ENCODE data around the gene CNTD1. TPM values are rescaled to one million over a fixed set of nuclear protein-coding genes. Genes with fewer than 3 reads are reported as not detected.
"Not testable (repeated sequence)": the region's sequence is repeated elsewhere in the genome, so short reads cannot be mapped to it uniquely, and the experiment has no call there.

The CNTD1 gene
- total and polyA plus RNA-seq, 7 experiments from 2014 or later: 0.24 to 0.32 TPM; not detected in 5

DNA sequence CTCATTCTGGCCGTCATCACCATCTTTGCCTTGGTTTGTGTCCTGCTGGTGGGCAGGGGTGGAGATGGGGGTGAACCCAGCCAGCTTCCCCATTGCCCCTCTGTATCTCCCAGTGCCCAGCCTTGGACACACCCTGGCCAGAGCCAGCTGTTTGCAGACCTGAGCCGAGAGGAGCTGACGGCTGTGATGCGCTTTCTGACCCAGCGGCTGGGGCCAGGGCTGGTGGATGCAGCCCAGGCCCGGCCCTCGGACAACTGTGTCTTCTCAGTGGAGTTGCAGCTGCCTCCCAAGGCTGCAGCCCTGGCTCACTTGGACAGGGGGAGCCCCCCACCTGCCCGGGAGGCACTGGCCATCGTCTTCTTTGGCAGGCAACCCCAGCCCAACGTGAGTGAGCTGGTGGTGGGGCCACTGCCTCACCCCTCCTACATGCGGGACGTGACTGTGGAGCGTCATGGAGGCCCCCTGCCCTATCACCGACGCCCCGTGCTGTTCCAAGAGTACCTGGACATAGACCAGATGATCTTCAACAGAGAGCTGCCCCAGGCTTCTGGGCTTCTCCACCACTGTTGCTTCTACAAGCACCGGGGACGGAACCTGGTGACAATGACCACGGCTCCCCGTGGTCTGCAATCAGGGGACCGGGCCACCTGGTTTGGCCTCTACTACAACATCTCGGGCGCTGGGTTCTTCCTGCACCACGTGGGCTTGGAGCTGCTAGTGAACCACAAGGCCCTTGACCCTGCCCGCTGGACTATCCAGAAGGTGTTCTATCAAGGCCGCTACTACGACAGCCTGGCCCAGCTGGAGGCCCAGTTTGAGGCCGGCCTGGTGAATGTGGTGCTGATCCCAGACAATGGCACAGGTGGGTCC is 52.9 kb downstream of the CNTD1 start:
- H3K36me3 ChIP-seq (ENCODE audit: control insufficient read depth in 2 of 3, insufficient read depth in 3 of 3, low read length in 3 of 3); H3K4me1 Mint-ChIP-seq; POLR2A ChIA-PET; ATAC-seq; CTCF ChIA-PET; H3K27ac ChIP-seq (ENCODE audit: low read depth, low read length); H3K9me3 Mint-ChIP-seq; H3K9me3 ChIP-seq (ENCODE audit: control insufficient read depth in 2 of 3, low read length in 3 of 3); H3K36me3 Mint-ChIP-seq; H3K27me3 Mint-ChIP-seq; H3K4me3 ChIP-seq (ENCODE audit: low read length); DNase-seq; H3K27ac Mint-ChIP-seq; H3K4me3 Mint-ChIP-seq; H3K27me3 ChIP-seq (ENCODE audit: control insufficient read depth in 2 of 2, insufficient read depth in 2 of 2, low read length in 2 of 2); intact Hi-C loops (cut with micrococcal nuclease); H3K4me1 ChIP-seq (ENCODE audit: control insufficient read depth in 2 of 2, insufficient read depth in 2 of 2, low read length in 2 of 2): not testable (repeated sequence)

DNA sequence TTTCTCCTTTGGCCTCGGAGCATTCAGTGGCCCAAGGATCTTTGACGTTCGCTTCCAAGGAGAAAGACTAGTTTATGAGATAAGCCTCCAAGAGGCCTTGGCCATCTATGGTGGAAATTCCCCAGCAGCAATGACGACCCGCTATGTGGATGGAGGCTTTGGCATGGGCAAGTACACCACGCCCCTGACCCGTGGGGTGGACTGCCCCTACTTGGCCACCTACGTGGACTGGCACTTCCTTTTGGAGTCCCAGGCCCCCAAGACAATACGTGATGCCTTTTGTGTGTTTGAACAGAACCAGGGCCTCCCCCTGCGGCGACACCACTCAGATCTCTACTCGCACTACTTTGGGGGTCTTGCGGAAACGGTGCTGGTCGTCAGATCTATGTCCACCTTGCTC is 53.7 kb downstream of the CNTD1 start:
- POLR2A ChIA-PET: no interaction called here
- H3K4me1 ChIP-seq (ENCODE audit: control insufficient read depth in 2 of 2, insufficient read depth in 2 of 2, low read length in 2 of 2): no peaks in the 10 kb centered on the region

DNA sequence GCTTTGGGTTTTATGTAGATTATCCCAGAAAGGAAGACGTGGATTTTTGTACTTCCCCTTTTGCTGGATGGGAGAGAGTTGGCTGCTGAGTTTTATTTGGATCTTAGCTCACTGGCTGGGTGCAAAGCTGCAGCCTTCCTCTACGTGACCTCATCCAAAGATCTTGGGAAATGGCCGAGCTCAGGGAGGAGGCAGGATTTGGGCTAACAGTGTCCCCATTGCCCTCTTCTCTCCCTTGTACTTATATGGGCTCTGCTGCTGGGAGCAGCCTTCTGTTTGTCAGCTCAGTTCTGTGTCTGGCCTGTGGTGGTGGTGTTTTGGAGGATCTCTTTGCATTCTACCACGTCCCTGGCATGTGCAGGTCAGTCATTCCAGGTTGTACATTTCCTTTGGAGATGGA is 54.3 kb downstream of the CNTD1 start:
- no peak for ATAC-seq
- Histone ChIP-seq H3K27me3 (ENCODE audit: control insufficient read depth in 2 of 2, insufficient read depth in 2 of 2, low read length in 2 of 2) (no peaks in the 10 kb centered on the region), H3K4me3 (ENCODE audit: low read length) (no peak overlapping the region), H3K9me3 (ENCODE audit: control insufficient read depth in 2 of 3, low read length in 3 of 3) (no peaks in the 10 kb centered on the region), H3K4me1 (ENCODE audit: control insufficient read depth in 2 of 2, insufficient read depth in 2 of 2, low read length in 2 of 2) (no peaks in the 10 kb centered on the region), H3K27ac (ENCODE audit: low read depth, low read length) (no peak overlapping the region), H3K36me3 (ENCODE audit: control insufficient read depth in 2 of 3, insufficient read depth in 3 of 3, low read length in 3 of 3) (no peaks in the 10 kb centered on the region)
- H3K36me3 Mint-ChIP-seq: no peaks in the 10 kb centered on the region
- ChIA-PET CTCF (no interaction called here), POLR2A (no interaction called here)
- no peak overlapping the region for H3K27ac Mint-ChIP-seq
- no peaks in the 10 kb centered on the region for H3K9me3 Mint-ChIP-seq
- H3K4me1 Mint-ChIP-seq: peaks cover 0 to 4% (median 0%) of the 10 kb centered on the region in 7 donors
- H3K4me3 Mint-ChIP-seq: no peak overlapping the region
- intact Hi-C loops (cut with micrococcal nuclease): no loop called here
- no peak for DNase-seq
- peaks cover 0 to 11% (median 0%) of the 10 kb centered on the region in 5 donors for H3K27me3 Mint-ChIP-seq

More for the DNA sequence above, 53.7 kb downstream of the CNTD1 start:
- Histone ChIP-seq H3K27ac (ENCODE audit: low read depth, low read length) (no peak overlapping the region), H3K36me3 (ENCODE audit: control insufficient read depth in 2 of 3, insufficient read depth in 3 of 3, low read length in 3 of 3) (no peaks in the 10 kb centered on the region), H3K9me3 (ENCODE audit: control insufficient read depth in 2 of 3, low read length in 3 of 3) (no peaks in the 10 kb centered on the region), H3K27me3 (ENCODE audit: control insufficient read depth in 2 of 2, insufficient read depth in 2 of 2, low read length in 2 of 2) (no peaks in the 10 kb centered on the region), H3K4me3 (ENCODE audit: low read length) (no peak overlapping the region)
- Mint-ChIP-seq H3K36me3 (no peaks in the 10 kb centered on the region), H3K4me1 (peaks cover 0 to 4% (median 0%) of the 10 kb centered on the region in 7 donors), H3K27me3 (peaks cover 0 to 11% (median 0%) of the 10 kb centered on the region in 5 donors), H3K27ac (no peak overlapping the region), H3K4me3 (no peak overlapping the region), H3K9me3 (no peaks in the 10 kb centered on the region)
- CTCF ChIA-PET: no interaction called here
- DNase-seq (no peak), ATAC-seq (no peak)
- intact Hi-C loops (cut with micrococcal nuclease): no loop called here

DNA sequence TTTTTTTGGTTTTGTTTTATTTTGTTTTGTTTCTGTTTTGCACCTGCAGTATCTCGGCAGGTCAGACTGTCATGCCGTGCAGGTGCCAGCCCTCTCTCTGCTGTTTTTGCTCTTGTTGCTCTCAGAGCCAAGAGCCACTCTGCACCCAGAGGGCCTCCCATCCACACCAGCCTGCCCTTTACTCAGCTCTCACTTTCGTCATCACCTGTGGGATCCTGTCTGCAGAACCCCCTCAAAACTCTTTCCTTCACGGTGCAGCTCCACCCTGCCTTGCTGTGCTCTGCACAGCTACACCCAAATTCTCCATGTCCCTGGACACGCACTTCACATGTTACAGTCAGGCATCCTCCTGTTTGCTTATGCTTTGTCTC is 54.9 kb downstream of the CNTD1 start:
- ChIA-PET CTCF (no interaction called here), POLR2A (no interaction called here)
- no peak for ATAC-seq
- H3K27ac Mint-ChIP-seq: no peak overlapping the region
- no peak overlapping the region for H3K4me3 ChIP-seq (ENCODE audit: low read length)
- no peak for DNase-seq
- intact Hi-C loops (cut with micrococcal nuclease): no loop called here
- no peaks in the 10 kb centered on the region for H3K36me3 ChIP-seq (ENCODE audit: control insufficient read depth in 2 of 3, insufficient read depth in 3 of 3, low read length in 3 of 3)
- H3K4me3 Mint-ChIP-seq: no peak overlapping the region
- peaks cover 0 to 11% (median 0%) of the 10 kb centered on the region in 5 donors for H3K27me3 Mint-ChIP-seq
- H3K9me3 Mint-ChIP-seq: no peaks in the 10 kb centered on the region
- H3K4me1 Mint-ChIP-seq: peaks cover 0 to 4% (median 0%) of the 10 kb centered on the region in 7 donors
- no peaks in the 10 kb centered on the region for H3K36me3 Mint-ChIP-seq
- no peak overlapping the region for H3K27ac ChIP-seq (ENCODE audit: low read depth, low read length)
- no peaks in the 10 kb centered on the region for H3K9me3 ChIP-seq (ENCODE audit: control insufficient read depth in 2 of 3, low read length in 3 of 3)
- H3K27me3 ChIP-seq (ENCODE audit: control insufficient read depth in 2 of 2, insufficient read depth in 2 of 2, low read length in 2 of 2): no peaks in the 10 kb centered on the region
- no peaks in the 10 kb centered on the region for H3K4me1 ChIP-seq (ENCODE audit: control insufficient read depth in 2 of 2, insufficient read depth in 2 of 2, low read length in 2 of 2)

DNA sequence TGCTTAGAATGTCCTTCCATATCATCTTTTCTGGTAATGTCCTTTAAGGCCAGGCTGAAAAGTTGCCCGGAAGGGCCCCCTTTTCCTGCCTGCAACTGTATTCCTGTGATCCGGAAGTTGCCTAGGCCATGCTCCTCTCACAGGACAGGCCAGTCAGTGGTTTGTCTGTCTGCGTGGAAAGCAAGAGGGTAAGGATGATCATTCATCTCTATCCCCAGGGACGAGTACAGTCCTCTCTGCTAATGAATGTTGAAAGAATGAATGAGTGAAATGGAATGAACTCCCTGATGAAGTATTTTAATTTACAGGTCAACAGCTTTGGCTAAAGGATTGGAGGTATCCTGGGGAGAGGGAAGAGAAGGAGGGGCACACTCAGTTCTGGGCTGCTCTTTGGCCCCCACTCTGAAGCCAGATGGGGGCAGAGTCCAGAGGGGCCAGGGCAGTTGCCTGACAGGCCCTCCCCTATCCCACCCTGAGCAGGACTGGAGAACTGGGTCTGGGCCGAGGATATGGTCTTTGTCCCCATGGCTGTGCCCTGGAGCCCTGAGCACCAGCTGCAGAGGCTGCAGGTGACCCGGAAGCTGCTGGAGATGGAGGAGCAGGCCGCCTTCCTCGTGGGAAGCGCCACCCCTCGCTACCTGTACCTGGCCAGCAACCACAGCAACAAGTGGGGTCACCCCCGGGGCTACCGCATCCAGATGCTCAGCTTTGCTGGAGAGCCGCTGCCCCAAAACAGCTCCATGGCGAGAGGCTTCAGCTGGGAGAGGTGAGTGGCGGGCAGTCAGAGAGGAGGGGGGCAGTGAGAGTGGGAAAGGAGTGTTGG is 55.5 kb downstream of the CNTD1 start:
- H3K4me1 ChIP-seq (ENCODE audit: control insufficient read depth in 2 of 2, insufficient read depth in 2 of 2, low read length in 2 of 2): no peaks in the 10 kb centered on the region
- H3K36me3 ChIP-seq (ENCODE audit: control insufficient read depth in 2 of 3, insufficient read depth in 3 of 3, low read length in 3 of 3): no peaks in the 10 kb centered on the region
- ATAC-seq (no peak), DNase-seq (no peak)
- peak overlapping the region in 1 of 9 donors; percentile 89 for H3K27ac Mint-ChIP-seq
- intact Hi-C loops (cut with micrococcal nuclease): no loop called here
- H3K9me3 Mint-ChIP-seq: no peaks in the 10 kb centered on the region
- no peak overlapping the region for H3K27ac ChIP-seq (ENCODE audit: low read depth, low read length)
- ChIA-PET CTCF (no interaction called here), POLR2A (no interaction called here)
- no peak overlapping the region for H3K4me3 Mint-ChIP-seq
- H3K27me3 Mint-ChIP-seq: peaks cover 0 to 11% (median 0%) of the 10 kb centered on the region in 5 donors
- no peaks in the 10 kb centered on the region for H3K9me3 ChIP-seq (ENCODE audit: control insufficient read depth in 2 of 3, low read length in 3 of 3)
- no peaks in the 10 kb centered on the region for H3K36me3 Mint-ChIP-seq
- no peak overlapping the region for H3K4me3 ChIP-seq (ENCODE audit: low read length)
- no peaks in the 10 kb centered on the region for H3K27me3 ChIP-seq (ENCODE audit: control insufficient read depth in 2 of 2, insufficient read depth in 2 of 2, low read length in 2 of 2)
- peaks cover 0 to 4% (median 0%) of the 10 kb centered on the region in 7 donors for H3K4me1 Mint-ChIP-seq

DNA sequence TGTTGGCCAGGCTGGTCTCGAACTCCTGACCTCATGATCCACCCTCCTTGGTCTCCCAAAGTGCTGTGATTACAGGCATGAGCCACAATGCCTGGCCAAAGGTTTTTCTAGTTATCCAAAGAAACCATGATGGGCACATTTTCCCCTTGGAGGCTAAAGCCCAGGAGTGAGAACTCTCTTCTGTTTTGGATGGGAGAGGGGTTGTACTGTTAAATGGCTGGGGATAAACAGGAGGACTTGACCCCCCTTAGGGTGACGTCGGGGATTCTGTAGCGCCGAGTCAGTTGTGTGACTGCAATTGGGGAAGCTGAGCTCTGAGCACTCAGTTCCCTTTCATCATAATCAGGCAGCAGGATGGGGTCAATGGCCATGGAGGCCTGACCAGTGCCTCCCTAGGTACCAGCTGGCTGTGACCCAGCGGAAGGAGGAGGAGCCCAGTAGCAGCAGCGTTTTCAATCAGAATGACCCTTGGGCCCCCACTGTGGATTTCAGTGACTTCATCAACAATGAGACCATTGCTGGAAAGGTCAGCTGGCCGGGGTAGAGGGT is 56.5 kb downstream of the CNTD1 start:
- Mint-ChIP-seq H3K27me3 (peaks cover 0 to 11% (median 0%) of the 10 kb centered on the region in 5 donors), H3K27ac (no peak overlapping the region), H3K4me1 (peaks cover 0 to 4% (median 0%) of the 10 kb centered on the region in 7 donors), H3K9me3 (no peaks in the 10 kb centered on the region), H3K36me3 (no peaks in the 10 kb centered on the region), H3K4me3 (no peak overlapping the region)
- H3K27ac ChIP-seq (ENCODE audit: low read depth, low read length): no peak overlapping the region
- H3K27me3 ChIP-seq (ENCODE audit: control insufficient read depth in 2 of 2, insufficient read depth in 2 of 2, low read length in 2 of 2): no peaks in the 10 kb centered on the region
- H3K9me3 ChIP-seq (ENCODE audit: control insufficient read depth in 2 of 3, low read length in 3 of 3): no peaks in the 10 kb centered on the region
- no peak overlapping the region for H3K4me3 ChIP-seq (ENCODE audit: low read length)
- H3K4me1 ChIP-seq (ENCODE audit: control insufficient read depth in 2 of 2, insufficient read depth in 2 of 2, low read length in 2 of 2): no peaks in the 10 kb centered on the region
- intact Hi-C loops (cut with micrococcal nuclease): no loop called here
- H3K36me3 ChIP-seq (ENCODE audit: control insufficient read depth in 2 of 3, insufficient read depth in 3 of 3, low read length in 3 of 3): no peaks in the 10 kb centered on the region
- CTCF ChIA-PET: interaction anchor here (0.7 kb wide), 1 partner anchor 19 kb away, joined by 3 read pairs; no protein-coding TSS in a partner anchor
- DNase-seq (no peak), ATAC-seq (peak; percentile 31)
- POLR2A ChIA-PET: no interaction called here

Measured in naive thymus-derived CD4-positive, alpha-beta T cell (primary cell).